ENCODE data around the gene ST8SIA3. TPM values are rescaled to one million over a fixed set of nuclear protein-coding genes. Genes with fewer than 3 reads are reported as not detected.

Gene ST8SIA3
- total RNA-seq, 1 donor from 2014 or later, result 8.9 TPM

GRCh38 chr18:57326718-57327323 lies 25.5 kb upstream of the ST8SIA3 start:
- H3K9me3 Mint-ChIP-seq (ENCODE audit: low read depth), result no peaks in the 10 kb centered on the region
- peaks cover 11% of the 10 kb centered on the region for H3K4me1 Mint-ChIP-seq (ENCODE audit: low read depth)
- H3K36me3 Mint-ChIP-seq (ENCODE audit: insufficient read depth), result no peaks in the 10 kb centered on the region
- no peak for TF ChIP-seq CTCF (IDR thresholded peaks at IDR 0.05; ENCODE audit: unreplicated experiment)
- no peak overlapping the region for H3K27ac Mint-ChIP-seq
- DNase-seq (ENCODE audit: low spot score, unreplicated experiment), result no peak
- H3K27me3 Mint-ChIP-seq, result peaks cover 3% of the 10 kb centered on the region
- no peak overlapping the region for H3K4me3 Mint-ChIP-seq (ENCODE audit: low read depth)

DNA sequence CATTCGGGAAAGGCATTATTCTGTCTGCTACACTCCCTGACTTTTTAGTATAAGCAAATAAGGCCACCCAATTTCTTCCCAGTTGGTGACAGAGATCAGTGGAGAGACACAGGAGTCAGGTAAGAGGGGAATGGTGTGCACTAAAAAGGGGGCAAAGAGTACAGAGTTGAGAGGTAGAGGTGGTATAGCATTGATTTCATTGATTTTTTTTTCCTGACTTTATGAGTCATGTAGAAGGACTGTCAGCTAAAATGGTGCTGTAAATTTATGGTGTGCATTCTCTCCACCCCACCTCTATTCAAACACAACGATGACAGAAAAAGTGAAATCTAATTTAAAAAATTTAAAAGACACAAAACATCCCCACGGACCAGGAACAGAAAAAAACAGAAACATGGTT lies 23.7 kb upstream of the ST8SIA3 start:
- no peaks in the 10 kb centered on the region for H3K9me3 Mint-ChIP-seq (ENCODE audit: low read depth)
- H3K36me3 Mint-ChIP-seq (ENCODE audit: insufficient read depth), result no peaks in the 10 kb centered on the region
- peaks cover 11% of the 10 kb centered on the region for H3K4me1 Mint-ChIP-seq (ENCODE audit: low read depth)
- TF ChIP-seq CTCF (IDR thresholded peaks at IDR 0.05; ENCODE audit: unreplicated experiment), result no peak
- H3K27me3 Mint-ChIP-seq, result peaks cover 3% of the 10 kb centered on the region
- H3K27ac Mint-ChIP-seq, result peak overlapping the region; percentile 73
- no peak overlapping the region for H3K4me3 Mint-ChIP-seq (ENCODE audit: low read depth)
- DNase-seq (ENCODE audit: low spot score, unreplicated experiment), result no peak

GRCh38 chr18:57329856-57330255 lies 22.5 kb upstream of the ST8SIA3 start:
- Mint-ChIP-seq H3K9me3 (ENCODE audit: low read depth) (no peaks in the 10 kb centered on the region), H3K36me3 (ENCODE audit: insufficient read depth) (no peaks in the 10 kb centered on the region), H3K4me1 (ENCODE audit: low read depth) (peaks cover 11% of the 10 kb centered on the region), H3K27me3 (peaks cover 5% of the 10 kb centered on the region), H3K27ac (no peak overlapping the region), H3K4me3 (ENCODE audit: low read depth) (no peak overlapping the region)
- TF ChIP-seq CTCF (IDR thresholded peaks at IDR 0.05; ENCODE audit: unreplicated experiment), result no peak
- DNase-seq (ENCODE audit: low spot score, unreplicated experiment), result no peak

DNA sequence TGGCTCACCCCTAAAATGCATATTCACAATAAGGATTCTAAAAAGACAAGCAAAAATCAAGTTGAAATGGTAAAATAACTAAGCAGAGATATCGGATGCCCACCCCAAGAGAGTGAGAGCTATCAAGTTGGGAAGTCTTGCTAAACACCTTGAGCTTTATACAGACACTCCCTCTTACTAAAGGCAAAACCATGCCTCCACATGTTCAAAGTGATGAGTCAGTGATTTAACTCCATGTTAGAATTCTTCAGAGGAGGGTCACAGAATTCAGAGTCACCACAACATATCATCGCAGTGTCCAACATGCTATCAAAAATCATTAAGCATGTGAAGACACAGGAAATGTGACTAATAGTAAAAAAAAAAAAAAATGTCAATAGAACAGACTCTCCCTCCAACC lies 20.6 kb upstream of the ST8SIA3 start:
- no peak overlapping the region for H3K4me3 Mint-ChIP-seq (ENCODE audit: low read depth)

GRCh38 chr18:57333940-57334339 lies 18.4 kb upstream of the ST8SIA3 start:
- H3K4me1 Mint-ChIP-seq (ENCODE audit: low read depth), result no peaks in the 10 kb centered on the region
- DNase-seq (ENCODE audit: low spot score, unreplicated experiment), result no peak

More for the DNA sequence above, 20.6 kb upstream of the ST8SIA3 start:
- Mint-ChIP-seq H3K36me3 (ENCODE audit: insufficient read depth) (no peaks in the 10 kb centered on the region), H3K9me3 (ENCODE audit: low read depth) (no peaks in the 10 kb centered on the region), H3K4me1 (ENCODE audit: low read depth) (peaks cover 7% of the 10 kb centered on the region), H3K27ac (no peak overlapping the region), H3K27me3 (peaks cover 3% of the 10 kb centered on the region)
- TF ChIP-seq CTCF (IDR thresholded peaks at IDR 0.05; ENCODE audit: unreplicated experiment), result no peak
- no peak for DNase-seq (ENCODE audit: low spot score, unreplicated experiment)

More at GRCh38 chr18:57333940-57334339, 18.4 kb upstream of the ST8SIA3 start:
- no peak overlapping the region for H3K27ac Mint-ChIP-seq
- H3K36me3 Mint-ChIP-seq (ENCODE audit: insufficient read depth), result no peaks in the 10 kb centered on the region
- H3K9me3 Mint-ChIP-seq (ENCODE audit: low read depth), result no peaks in the 10 kb centered on the region
- peaks cover 7% of the 10 kb centered on the region for H3K27me3 Mint-ChIP-seq
- H3K4me3 Mint-ChIP-seq (ENCODE audit: low read depth), result no peak overlapping the region
- no peak for TF ChIP-seq CTCF (IDR thresholded peaks at IDR 0.05; ENCODE audit: unreplicated experiment)
